Naive thymus-derived CD8-positive, alpha-beta T cell (primary cell): ENCODE results near the gene PLA2R1. TPM values are rescaled to one million over a fixed set of nuclear protein-coding genes. Genes with fewer than 3 reads are reported as not detected.

Experiments
- ATAC-seq, 2 donors: fragments of 150-1000 bp; cut with Tn5 transposase in 1 of 2; sonication (Bioruptor Pico), chemical (Tn5 transposase) in 1 of 2; 1 replicate in 1 of 2; 2 replicates in 1 of 2; pipeline ENCODE4 v1.10.0; 2021; ENCODE audit warnings: mild to moderate bottlenecking in 2 of 2, moderate library complexity in 2 of 2
- POLR2A ChIA-PET: fragments of 350-600 bp; sonication (Branson Sonifier 250); formaldehyde crosslinking; loops from one replicate; lab custom pipeline; 2021; ENCODE audit warnings: antibody characterized with exemption; lab: Charles Lee
- DNase-seq, 10 donors: peaks; one replicate each; pipeline versions ENCODE4 v3.0.0 to v3.0.0-alpha.2; 2020 to 2022
- H3K27ac Mint-ChIP-seq, 10 donors: one replicate each; pipeline ENCODE4 v1.8.0; 2020 to 2022; ENCODE audit warnings: mild to moderate bottlenecking in 10 of 10, mixed read lengths in 10 of 10, moderate library complexity in 4 of 10, inconsistent platforms in 1 of 10
- H3K27me3 Mint-ChIP-seq, 5 donors: one replicate each; pipeline ENCODE4 v1.8.0; 2021 to 2022; ENCODE audit warnings: mixed read lengths in 5 of 5
- H3K36me3 Mint-ChIP-seq, 3 donors: one replicate each; pipeline ENCODE4 v1.8.0; 2020 to 2022; ENCODE audit warnings: mixed read lengths in 3 of 3, mild to moderate bottlenecking in 2 of 3, inconsistent platforms in 1 of 3
- H3K4me1 Mint-ChIP-seq, 4 donors: one replicate each; pipeline ENCODE4 v1.8.0; 2021 to 2022; ENCODE audit warnings: mixed read lengths in 4 of 4
- H3K4me3 Mint-ChIP-seq, 10 donors: one replicate each; pipeline ENCODE4 v1.8.0; 2020 to 2022; ENCODE audit warnings: mild to moderate bottlenecking in 10 of 10, mixed read lengths in 10 of 10, moderate library complexity in 6 of 10, inconsistent platforms in 1 of 10
- H3K9me3 Mint-ChIP-seq, 9 donors: one replicate each; pipeline ENCODE4 v1.8.0; 2020 to 2022; ENCODE audit warnings: mixed read lengths in 9 of 9, mild to moderate bottlenecking in 3 of 9, inconsistent platforms in 1 of 9, moderate library complexity in 1 of 9
- polyA plus RNA-seq, 3 donors: library from polyadenylated mRNA; unstranded; fragments of 300-500 nt; fragmentation: Illumina TruSeq; gene quantifications; one replicate each; pipeline ENCODE4 v1.2.3, GENCODE V29; 2021
- total RNA-seq, 8 experiments: library from RNA in 2 of 8; stranded (reverse) in 2 of 8; gene quantifications; one replicate each; pipeline ENCODE4 v1.2.3 and lab custom pipeline; 2021 to 2026

The PLA2R1 gene
- total RNA-seq (not detected), polyA plus RNA-seq (not detected), total RNA-seq (lab: John Stamatoyannopoulos, UW) (0 to 0.08 (median 0) reads per million in 6 experiments)

DNA sequence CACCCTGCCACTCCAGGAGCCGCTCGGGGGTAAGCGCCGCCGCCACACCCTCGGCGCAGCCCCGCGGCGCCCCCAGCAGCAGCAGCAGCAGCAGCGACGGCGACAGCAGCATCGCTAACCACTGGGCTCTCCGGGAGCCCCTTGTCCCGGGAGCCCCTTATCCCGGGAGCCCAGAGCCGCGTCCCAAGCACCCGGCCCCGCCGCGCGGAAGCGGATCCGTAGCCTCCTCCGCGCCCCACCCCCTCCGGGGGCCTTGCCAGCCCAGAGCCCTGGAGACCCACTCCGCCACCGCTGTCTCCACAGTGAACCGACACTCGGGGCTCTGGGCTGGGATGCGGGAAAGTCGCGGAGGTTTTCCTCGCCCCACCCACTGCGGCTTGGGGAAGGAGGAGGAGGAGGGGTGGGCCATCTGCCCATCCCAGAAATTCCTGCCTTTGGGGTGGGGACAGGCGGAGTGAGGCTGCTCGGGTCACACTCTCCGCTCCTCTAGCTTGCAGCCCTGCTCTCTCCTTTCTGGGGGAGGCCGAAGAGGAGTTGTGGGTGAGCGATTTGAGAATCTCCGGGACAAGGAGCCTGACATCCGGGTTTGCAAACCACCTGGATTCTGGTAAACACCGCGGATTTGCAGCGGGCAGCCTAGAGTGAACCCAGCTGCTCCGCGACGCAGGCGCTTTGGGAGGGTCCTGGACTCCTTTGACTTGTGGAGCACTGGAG lies at the start of gene PLA2R1:
Gene PLA2R1 (minus strand): TSS at position 324 of the 714 bp plus-strand sequence. CDS start 212 bp downstream, at position 112.
- DNase-seq (peak in 2 of 10 donors; percentile 4 to 17), ATAC-seq (peak in 1 of 2 donors; percentile 49)
- H3K27ac Mint-ChIP-seq, result peak within 1 kb of the TSS in 2 of 10 donors; percentile 46 to 68
- POLR2A ChIA-PET, result no interaction called here
- peaks cover 24 to 62% (median 54%) of the 10 kb centered on the region in 5 donors for H3K27me3 Mint-ChIP-seq
- H3K9me3 Mint-ChIP-seq, result peaks cover 0 to 1% (median 0%) of the 10 kb centered on the region in 9 donors
- H3K36me3 Mint-ChIP-seq, result peaks cover 0 to 6% (median 4%) of the 10 kb centered on the region in 3 donors
- H3K4me3 Mint-ChIP-seq, result peak within 1 kb of the TSS; percentile 55 to 83 (median 76)
- H3K4me1 Mint-ChIP-seq, result peaks cover 4 to 9% (median 7%) of the 10 kb centered on the region in 4 donors

DNA sequence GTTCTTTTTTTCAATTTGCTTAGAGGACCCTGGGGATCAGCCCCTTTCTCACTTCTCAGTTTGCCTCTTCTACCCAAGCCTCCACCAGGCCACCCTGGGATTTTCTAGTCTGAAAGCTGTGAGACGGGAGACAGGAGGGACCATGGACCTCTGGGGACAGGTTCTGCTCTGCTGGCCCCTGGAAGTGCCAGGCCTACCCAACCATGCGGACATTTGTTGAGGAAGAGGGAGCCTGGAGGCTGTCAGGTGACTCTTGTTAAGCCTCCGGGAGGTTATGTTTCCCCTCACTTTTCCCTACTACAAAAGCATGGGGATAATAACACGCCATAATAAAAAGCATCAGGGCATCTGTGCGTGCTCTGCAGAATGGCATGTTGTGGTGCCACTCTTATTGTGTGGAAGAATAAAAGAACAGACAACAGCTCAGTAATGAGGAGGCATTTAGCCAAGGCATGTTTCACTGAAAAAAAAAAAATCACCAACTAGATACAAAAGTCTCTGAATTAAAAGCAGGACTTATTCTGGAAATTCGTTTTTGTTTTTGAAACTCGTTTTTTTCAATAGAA lies 48.3 kb upstream of the PLA2R1 start:
- Mint-ChIP-seq H3K27me3 (peaks cover 0 to 9% (median 8%) of the 10 kb centered on the region in 5 donors), H3K27ac (no peak overlapping the region), H3K36me3 (peaks cover 0 to 5% (median 0%) of the 10 kb centered on the region in 3 donors), H3K4me3 (no peak overlapping the region), H3K4me1 (no peaks in the 10 kb centered on the region), H3K9me3 (no peaks in the 10 kb centered on the region)
- no peak for ATAC-seq
- POLR2A ChIA-PET, result no interaction called here
- no peak for DNase-seq

DNA sequence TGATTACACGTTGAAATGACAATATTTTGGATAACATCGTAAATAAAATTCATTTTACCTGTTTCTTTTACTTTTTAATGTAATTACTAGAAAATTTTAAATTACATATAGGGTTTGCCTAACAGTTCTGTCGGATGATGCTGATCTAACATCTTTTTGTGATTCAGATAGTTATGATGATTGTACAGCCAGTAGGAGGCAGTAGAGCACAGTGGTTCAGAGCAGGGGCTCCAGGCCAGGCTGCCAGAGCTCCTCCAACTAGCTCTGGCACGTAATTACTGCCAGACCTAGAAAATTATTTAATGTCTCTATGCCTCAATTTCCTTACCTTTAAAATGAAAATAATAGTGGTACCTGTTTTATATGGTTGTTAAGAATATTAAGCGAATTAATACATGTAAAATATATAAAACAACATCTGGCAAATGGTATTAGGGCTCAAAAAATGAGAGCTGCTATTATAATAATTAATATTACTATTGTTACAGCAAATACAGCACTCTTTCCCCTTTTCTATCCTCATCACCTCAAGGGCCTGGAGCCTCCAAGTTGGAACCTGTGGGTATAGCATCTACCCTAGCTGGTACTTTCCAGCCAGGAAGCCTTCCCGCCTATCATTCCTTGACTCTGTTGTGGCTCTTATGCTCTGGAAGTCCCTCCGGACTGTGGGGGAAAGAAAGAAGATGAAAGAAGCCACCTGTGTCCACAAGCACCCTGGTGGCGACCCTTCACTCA lies 47.7 kb upstream of the PLA2R1 start:
- H3K27me3 Mint-ChIP-seq, result peaks cover 0 to 10% (median 7%) of the 10 kb centered on the region in 5 donors
- DNase-seq (peak; percentile 19 to 75 (median 54)), ATAC-seq (peak; percentile 67 to 69)
- no peaks in the 10 kb centered on the region for H3K4me1 Mint-ChIP-seq
- no peaks in the 10 kb centered on the region for H3K9me3 Mint-ChIP-seq
- H3K27ac Mint-ChIP-seq, result no peak overlapping the region
- peaks cover 0 to 2% (median 0%) of the 10 kb centered on the region in 3 donors for H3K36me3 Mint-ChIP-seq
- no peak overlapping the region for H3K4me3 Mint-ChIP-seq
- POLR2A ChIA-PET, result no interaction called here

DNA sequence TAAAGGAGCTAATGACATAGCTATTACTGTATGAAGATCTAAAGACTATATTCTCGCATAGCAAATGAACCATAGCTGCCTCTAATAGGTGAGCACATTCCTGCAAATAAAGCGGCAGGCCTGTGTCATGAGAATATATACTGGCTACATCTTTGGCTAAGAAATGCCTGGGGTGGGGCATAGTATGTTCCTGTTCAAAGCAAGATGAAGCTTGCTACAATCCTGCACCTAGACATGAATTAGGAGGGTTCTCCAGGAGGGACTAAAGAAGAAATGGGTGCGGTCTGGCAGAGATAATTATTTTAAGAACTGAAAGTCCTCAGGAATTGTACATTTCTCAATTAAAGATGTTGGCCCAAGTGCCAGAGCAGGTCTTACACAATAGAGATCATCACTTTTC lies 46.8 kb upstream of the PLA2R1 start:
- Mint-ChIP-seq H3K4me1 (no peaks in the 10 kb centered on the region), H3K4me3 (no peak overlapping the region), H3K27me3 (peaks cover 0 to 10% (median 4%) of the 10 kb centered on the region in 5 donors), H3K27ac (no peak overlapping the region), H3K36me3 (peaks cover 0 to 1% (median 0%) of the 10 kb centered on the region in 3 donors), H3K9me3 (no peaks in the 10 kb centered on the region)
- ATAC-seq (no peak), DNase-seq (no peak)
- POLR2A ChIA-PET, result no interaction called here

DNA sequence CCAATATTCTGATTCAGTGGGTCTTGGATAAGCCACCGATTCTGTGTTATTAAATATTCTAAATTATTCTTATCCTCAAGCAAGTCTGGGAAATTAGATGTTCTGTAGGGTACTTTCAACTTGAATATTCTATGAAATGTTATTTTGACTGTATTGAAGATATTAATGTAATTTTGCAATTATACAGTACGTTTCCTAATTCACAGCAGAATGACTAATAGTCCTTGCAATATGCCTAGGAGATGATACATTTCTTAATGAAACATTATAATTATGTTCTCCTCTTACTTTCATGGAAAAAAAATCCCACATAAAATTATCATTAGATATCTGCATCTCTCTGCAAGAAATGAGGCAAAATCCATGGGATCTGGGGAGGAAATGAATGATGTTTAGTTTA lies 46.2 kb upstream of the PLA2R1 start:
- DNase-seq (no peak), ATAC-seq (no peak)
- POLR2A ChIA-PET, result no interaction called here
- Mint-ChIP-seq H3K27ac (no peak overlapping the region), H3K36me3 (no peaks in the 10 kb centered on the region), H3K4me3 (no peak overlapping the region), H3K27me3 (peaks cover 0 to 7% (median 3%) of the 10 kb centered on the region in 5 donors), H3K4me1 (no peaks in the 10 kb centered on the region), H3K9me3 (no peaks in the 10 kb centered on the region)

DNA sequence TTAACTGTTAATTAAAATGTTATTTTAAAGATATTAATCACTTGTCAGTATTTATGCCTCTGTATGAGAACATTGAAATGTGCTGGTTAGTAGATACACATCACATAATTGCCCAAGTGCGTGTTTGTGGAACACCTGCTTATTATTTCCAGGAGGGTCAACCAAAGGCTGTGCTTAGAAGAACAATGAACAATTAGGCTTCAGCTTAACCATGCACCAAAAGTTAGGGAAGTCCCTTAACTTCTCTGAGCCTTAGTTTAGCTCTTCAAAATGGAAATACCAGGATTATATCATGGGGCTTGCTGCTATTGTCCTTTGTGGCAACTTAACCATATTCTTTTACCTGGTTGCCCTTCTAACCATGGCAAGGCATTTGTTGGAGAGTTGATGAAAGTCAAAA lies 43.0 kb upstream of the PLA2R1 start:
- no peak for DNase-seq
- H3K27me3 Mint-ChIP-seq, result peaks cover 0 to 4% (median 0%) of the 10 kb centered on the region in 5 donors
- POLR2A ChIA-PET, result no interaction called here
- no peak overlapping the region for H3K4me3 Mint-ChIP-seq
- no peak overlapping the region for H3K27ac Mint-ChIP-seq
- ATAC-seq, result no peak
- no peaks in the 10 kb centered on the region for H3K36me3 Mint-ChIP-seq
- no peaks in the 10 kb centered on the region for H3K4me1 Mint-ChIP-seq
- H3K9me3 Mint-ChIP-seq, result no peaks in the 10 kb centered on the region

DNA sequence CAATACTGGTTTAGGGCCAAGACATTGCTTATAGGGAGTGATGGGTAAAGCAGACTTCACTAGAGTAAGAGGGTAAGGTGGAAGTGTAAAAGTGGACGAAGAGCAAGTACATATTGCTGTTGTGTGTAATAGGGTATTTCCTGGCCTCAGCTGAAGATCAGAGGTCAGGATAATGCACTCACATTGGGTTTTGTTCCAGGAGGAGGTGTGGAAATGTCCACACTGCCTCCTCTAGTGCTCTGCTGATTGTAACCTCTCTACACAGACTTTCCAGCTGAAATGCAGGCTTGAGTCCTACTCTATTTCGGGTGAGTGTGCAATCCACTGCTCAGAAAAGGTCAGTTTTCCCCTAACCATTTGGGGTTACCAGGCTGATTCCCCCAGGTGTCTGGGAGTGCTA lies 41.7 kb upstream of the PLA2R1 start:
- peaks cover 0 to 4% (median 0%) of the 10 kb centered on the region in 5 donors for H3K27me3 Mint-ChIP-seq
- H3K36me3 Mint-ChIP-seq, result no peaks in the 10 kb centered on the region
- DNase-seq (no peak), ATAC-seq (no peak)
- H3K4me3 Mint-ChIP-seq, result no peak overlapping the region
- no peaks in the 10 kb centered on the region for H3K4me1 Mint-ChIP-seq
- H3K27ac Mint-ChIP-seq, result no peak overlapping the region
- H3K9me3 Mint-ChIP-seq, result no peaks in the 10 kb centered on the region
- POLR2A ChIA-PET, result no interaction called here

DNA sequence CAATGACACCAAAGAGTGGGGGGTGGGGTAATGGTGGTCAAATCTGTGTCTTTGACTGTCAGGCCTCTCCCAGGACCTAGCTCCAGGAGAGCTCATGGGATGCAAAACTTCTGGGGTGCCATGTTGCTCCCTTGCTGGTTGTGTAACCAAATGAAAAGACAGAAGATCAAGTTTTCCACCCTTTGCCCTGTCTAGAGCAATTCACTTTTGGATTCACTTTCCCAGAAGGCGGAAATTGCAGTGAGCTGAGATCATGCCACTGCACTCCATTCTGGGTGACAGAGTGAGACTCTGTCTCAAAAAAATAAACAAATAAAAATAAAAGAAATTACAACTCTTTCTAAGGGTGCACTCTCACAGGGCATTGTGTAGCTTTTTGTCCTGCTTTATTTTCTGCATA lies 34.9 kb upstream of the PLA2R1 start:
- H3K9me3 Mint-ChIP-seq, result peaks cover 0 to 22% (median 14%) of the 10 kb centered on the region in 9 donors
- no peak overlapping the region for H3K4me3 Mint-ChIP-seq
- H3K36me3 Mint-ChIP-seq, result peaks cover 2 to 22% (median 7%) of the 10 kb centered on the region in 3 donors
- peaks cover 0 to 12% (median 3%) of the 10 kb centered on the region in 5 donors for H3K27me3 Mint-ChIP-seq
- POLR2A ChIA-PET, result no interaction called here
- DNase-seq (no peak), ATAC-seq (no peak)
- no peak overlapping the region for H3K27ac Mint-ChIP-seq
- no peaks in the 10 kb centered on the region for H3K4me1 Mint-ChIP-seq

DNA sequence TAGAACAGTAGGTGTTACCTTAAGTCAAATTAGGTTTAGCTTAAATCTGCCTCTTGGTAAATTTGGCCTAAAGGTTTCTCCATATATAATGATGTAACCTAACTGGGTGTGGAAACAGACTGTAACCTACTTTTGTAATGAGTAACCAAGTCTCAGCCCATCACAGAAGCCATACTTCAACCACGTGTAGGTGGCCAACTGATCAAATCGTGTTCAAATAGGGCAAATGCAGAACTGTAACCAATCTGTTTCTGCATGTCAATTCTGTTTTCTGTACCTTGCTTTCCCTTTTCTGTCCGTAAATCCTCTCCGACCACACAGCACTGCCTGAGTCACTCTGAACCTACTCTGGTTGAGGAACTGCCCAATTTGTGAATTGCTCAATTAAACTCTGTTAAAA lies 34.0 kb upstream of the PLA2R1 start:
- Mint-ChIP-seq H3K4me1 (no peaks in the 10 kb centered on the region), H3K9me3 (peaks cover 4 to 30% (median 18%) of the 10 kb centered on the region in 9 donors), H3K27me3 (peaks cover 0 to 12% (median 5%) of the 10 kb centered on the region in 5 donors), H3K36me3 (peaks cover 2 to 28% (median 9%) of the 10 kb centered on the region in 3 donors), H3K27ac (no peak overlapping the region), H3K4me3 (no peak overlapping the region)
- DNase-seq (no peak), ATAC-seq (no peak)
- POLR2A ChIA-PET, result no interaction called here

DNA sequence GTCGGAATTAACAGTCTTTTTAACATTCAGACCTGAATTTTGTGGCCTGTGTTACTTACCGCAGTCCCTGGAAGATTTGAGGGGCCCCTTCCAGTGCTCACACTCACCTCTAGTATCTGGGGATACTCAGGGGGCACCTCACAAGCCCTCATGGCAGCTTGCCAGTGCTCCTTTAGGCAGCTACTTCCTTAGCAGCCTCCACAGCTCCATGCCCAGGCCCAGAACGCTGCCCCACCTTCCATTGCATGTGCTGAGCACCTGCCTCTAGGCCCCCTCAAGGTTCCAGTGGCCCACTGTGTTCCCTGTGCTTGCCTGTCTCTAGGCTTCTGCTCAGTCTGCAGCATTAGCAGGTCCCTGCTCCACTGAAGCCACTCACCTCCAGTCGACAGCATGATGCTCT lies 30.0 kb upstream of the PLA2R1 start:
- ATAC-seq, result no peak
- peaks cover 15 to 68% (median 47%) of the 10 kb centered on the region in 9 donors for H3K9me3 Mint-ChIP-seq

DNA sequence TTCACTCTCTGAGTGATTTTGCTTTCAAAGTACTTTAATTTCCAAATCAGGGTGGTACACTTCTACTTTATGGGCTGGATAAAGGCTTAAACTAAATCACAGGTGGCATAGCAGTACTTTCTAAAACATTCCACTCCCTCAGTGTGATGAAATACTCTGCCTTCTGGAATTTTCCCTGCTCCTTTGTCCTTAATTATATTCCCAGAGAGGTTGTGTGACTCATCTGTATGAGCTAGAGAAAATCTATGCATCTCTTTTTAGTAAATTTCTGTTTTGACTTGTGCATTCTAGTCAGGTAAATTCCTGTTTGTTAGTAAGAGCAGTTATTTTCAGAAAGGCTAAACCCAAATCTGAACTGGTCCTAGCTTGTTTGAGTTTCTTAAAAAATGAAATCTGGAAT lies 29.0 kb upstream of the PLA2R1 start:
- no peaks in the 10 kb centered on the region for H3K4me1 Mint-ChIP-seq
- H3K9me3 Mint-ChIP-seq, result peaks cover 18 to 79% (median 53%) of the 10 kb centered on the region in 9 donors
- H3K36me3 Mint-ChIP-seq, result peaks cover 2 to 66% (median 24%) of the 10 kb centered on the region in 3 donors
- peaks cover 0 to 12% (median 7%) of the 10 kb centered on the region in 5 donors for H3K27me3 Mint-ChIP-seq
- DNase-seq (no peak), ATAC-seq (no peak)
- POLR2A ChIA-PET, result no interaction called here
- H3K27ac Mint-ChIP-seq, result no peak overlapping the region
- no peak overlapping the region for H3K4me3 Mint-ChIP-seq

More for the DNA sequence above, 30.0 kb upstream of the PLA2R1 start:
- H3K36me3 Mint-ChIP-seq, result peaks cover 2 to 59% (median 20%) of the 10 kb centered on the region in 3 donors
- no peak for DNase-seq
- peaks cover 0 to 12% (median 7%) of the 10 kb centered on the region in 5 donors for H3K27me3 Mint-ChIP-seq
- POLR2A ChIA-PET, result no interaction called here
- H3K4me1 Mint-ChIP-seq, result no peaks in the 10 kb centered on the region
- no peak overlapping the region for H3K4me3 Mint-ChIP-seq
- no peak overlapping the region for H3K27ac Mint-ChIP-seq

DNA sequence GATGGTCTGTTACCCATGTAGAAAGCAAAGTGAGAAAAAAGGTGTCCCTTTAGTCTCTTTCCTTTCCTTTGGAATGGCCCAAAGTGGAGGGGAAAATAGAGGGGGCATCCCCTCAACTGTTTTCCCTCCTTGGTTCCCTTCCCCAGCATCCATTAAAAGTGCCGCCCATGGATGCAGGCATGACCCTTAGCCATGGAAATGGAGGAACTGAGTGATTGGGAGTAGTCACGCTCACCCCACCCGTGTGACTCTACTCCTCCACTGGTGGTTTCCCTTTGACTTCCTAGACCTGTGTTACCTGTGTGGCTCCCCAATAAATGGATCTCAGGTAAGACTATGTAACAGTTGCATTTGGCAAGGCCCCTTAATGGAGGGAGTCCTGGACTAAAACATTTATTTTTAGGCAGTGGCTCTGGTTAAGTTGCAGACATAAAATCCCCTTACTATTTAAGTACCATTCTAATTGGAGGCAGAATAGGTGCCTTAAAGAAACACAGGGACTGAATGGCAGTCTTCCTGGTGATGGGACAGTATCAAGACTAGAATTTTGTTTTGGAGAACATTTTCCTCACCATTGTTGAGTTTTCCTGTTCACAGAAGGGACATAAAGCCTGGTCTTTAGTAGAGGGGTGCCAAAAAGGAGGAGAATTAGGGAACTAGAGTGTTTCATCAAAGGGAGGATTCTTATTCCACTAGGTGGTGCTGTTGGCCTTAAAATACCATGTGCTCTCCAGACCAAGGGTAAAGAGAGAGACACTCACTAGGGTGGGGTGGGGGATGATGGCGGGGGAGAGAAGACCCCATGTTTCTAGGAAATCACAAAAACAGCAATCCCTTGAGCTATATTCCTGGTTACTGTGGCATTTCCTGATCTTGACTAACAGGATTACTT lies 25.7 kb upstream of the PLA2R1 start:
- H3K4me3 Mint-ChIP-seq, result no peak overlapping the region
- H3K27ac Mint-ChIP-seq, result no peak overlapping the region
- POLR2A ChIA-PET, result no interaction called here
- no peak for ATAC-seq
- no peaks in the 10 kb centered on the region for H3K4me1 Mint-ChIP-seq
- H3K27me3 Mint-ChIP-seq, result peaks cover 0 to 5% (median 1%) of the 10 kb centered on the region in 5 donors
- no peak for DNase-seq
- peaks cover 0 to 66% (median 28%) of the 10 kb centered on the region in 3 donors for H3K36me3 Mint-ChIP-seq
- peaks cover 10 to 96% (median 53%) of the 10 kb centered on the region in 9 donors for H3K9me3 Mint-ChIP-seq
